HepG2 (cell line): Measurements from ENCODE around the gene DHRS12. TPM values are rescaled to one million over a fixed set of nuclear protein-coding genes. Genes with fewer than 3 reads are reported as not detected.

Experiments used
- ATAC-seq: fragments of 200-7000 bp; cut with Tn5 transposase; 3 replicates; pipeline ENCODE4 v1.9.1; 2020; ENCODE audit warnings: mild to moderate bottlenecking, moderate library complexity
- BruUV-seq: library from RNA; stranded (reverse); fragments of 400-500 nt; replicated peaks from 2 replicates; lab custom pipeline; 2021; lab: Mats Ljungman, UMichigan
- CTCF ChIA-PET: fragments of 300-600 bp; formaldehyde crosslinking; extraction: SDS; loops from one replicate; lab custom pipeline; 2021; ENCODE audit warnings: low total read pairs, inconsistent platforms, low intra/inter-chr PET ratio; lab: Yijun Ruan, JAX
- POLR2A ChIA-PET: fragments of 350-600 bp; sonication (Branson Sonifier 250); formaldehyde crosslinking; loops from one replicate; lab custom pipeline; 2020; ENCODE audit warnings: antibody characterized with exemption, inconsistent platforms; lab: Yijun Ruan, JAX
- DNase-seq: peaks from one replicate; pipeline ENCODE4 v3.0.0-alpha.2; 2015; ENCODE audit warnings: low spot score
- FAIRE-seq: peaks from 3 replicates; lab custom pipeline; 2011; peaks lifted over from hg19 to GRCh38; lab: Jason Lieb, UNC
- H2AFZ ChIP-seq: one replicate; pipeline ENCODE4 v1.6.1; 2011; ENCODE audit warnings: low read length, inconsistent platforms
- H3K27ac ChIP-seq: fragments of 300-600 bp; 3 replicates; pipeline ENCODE4 v1.8.0; 2011; ENCODE audit warnings: mixed run types, mild to moderate bottlenecking, mixed read lengths, low read length, inconsistent platforms; ENCODE audit not compliant: insufficient read depth; ENCODE audit errors: extremely low read length
- H3K27me3 ChIP-seq, 2 experiments: fragments of 200-600 bp in 1 of 2; 2 replicates in 1 of 2; 3 replicates in 1 of 2; pipeline versions ENCODE4 v1.6.0 to v1.8.0; 2011; ENCODE audit warnings: low read length in 2 of 2, mild to moderate bottlenecking in 2 of 2, moderate library complexity in 2 of 2, inconsistent platforms in 1 of 2; ENCODE audit not compliant: insufficient read depth in 2 of 2, control insufficient read depth in 1 of 2
- H3K36me3 ChIP-seq, 2 experiments: fragments of 200-600 bp in 1 of 2; replicated peaks in 1 of 2; 2 replicates in 1 of 2; 3 replicates in 1 of 2; pipeline versions ENCODE4 v1.5.1 to v1.8.0; 2011; ENCODE audit warnings: low read length in 2 of 2, inconsistent platforms in 1 of 2; ENCODE audit not compliant: insufficient read depth in 2 of 2, control insufficient read depth in 1 of 2
- H3K4me1 ChIP-seq: 2 replicates; pipeline ENCODE4 v1.5.1; 2012; ENCODE audit warnings: low read length, inconsistent platforms; ENCODE audit not compliant: insufficient read depth
- H3K4me2 ChIP-seq: 2 replicates; pipeline ENCODE4 v1.6.0; 2011; ENCODE audit warnings: low read depth, low read length, inconsistent platforms
- H3K4me3 ChIP-seq, 3 experiments: fragments of 200-600 bp in 1 of 3; sonication (generic), shearing (Covaris generic) in 1 of 3; replicated peaks in 1 of 3; 2 replicates each; pipeline ENCODE4 v1.5.1; 2011 to 2016; ENCODE audit warnings: low read length in 3 of 3, inconsistent platforms in 2 of 3, low read depth in 2 of 3, mild to moderate bottlenecking in 2 of 3, control low read depth in 1 of 3, mixed read lengths in 1 of 3; ENCODE audit not compliant: insufficient read depth in 1 of 3
- H3K79me2 ChIP-seq: one replicate; pipeline ENCODE4 v1.6.1; 2011; ENCODE audit warnings: low read length, inconsistent platforms; ENCODE audit not compliant: insufficient read depth
- H3K9ac ChIP-seq: 2 replicates; pipeline ENCODE4 v1.6.0; 2011; ENCODE audit warnings: mild to moderate bottlenecking, low read depth, low read length, inconsistent platforms; ENCODE audit not compliant: insufficient read depth
- H3K9me3 ChIP-seq: 2 replicates; pipeline ENCODE4 v1.5.1; 2012; ENCODE audit warnings: mild to moderate bottlenecking, low read length
- H4K20me1 ChIP-seq: 2 replicates; pipeline ENCODE4 v1.6.0; 2011; ENCODE audit warnings: inconsistent platforms, mild to moderate bottlenecking, low read length, moderate library complexity; ENCODE audit not compliant: insufficient read depth
- CREM ChIP-seq, 2 experiments: sonication (generic) in 1 of 2; formaldehyde crosslinking in 1 of 2; IDR thresholded peaks; 2 replicates each; pipeline versions ENCODE4 v1.4.0 to v1.6.1; 2016 to 2020; ENCODE audit warnings: antibody characterized with exemption in 1 of 2, mild to moderate bottlenecking in 1 of 2, missing genetic modification reagents in 1 of 2
- DRAP1 ChIP-seq: IDR thresholded peaks from 2 replicates; pipeline ENCODE4 v1.6.1; 2016; ENCODE audit warnings: missing genetic modification reagents, missing compliant biosample characterization
- ELK4 ChIP-seq: sonication (generic); formaldehyde crosslinking; IDR thresholded peaks from 2 replicates; pipeline ENCODE4 v1.9.0; 2021; ENCODE audit warnings: missing genetic modification reagents, borderline replicate concordance
- JUN ChIP-seq: sonication (generic); formaldehyde crosslinking; IDR thresholded peaks from 2 replicates; pipeline ENCODE4 v1.4.0; 2020; ENCODE audit warnings: mild to moderate bottlenecking, missing genetic modification reagents
- ONECUT2 ChIP-seq: sonication (generic); formaldehyde crosslinking; IDR thresholded peaks from 2 replicates; pipeline ENCODE4 v1.4.0; 2020; ENCODE audit warnings: missing genetic modification reagents
- RXRA ChIP-seq: sonication (generic); formaldehyde crosslinking; IDR thresholded peaks from 2 replicates; pipeline ENCODE4 v1.5.1; 2020; ENCODE audit warnings: missing genetic modification reagents
- SMARCE1 ChIP-seq: fragments of 450-650 bp; IDR thresholded peaks from 2 replicates; pipeline ENCODE4 v1.6.1; 2017; ENCODE audit warnings: borderline replicate concordance
- TARDBP ChIP-seq: sonication (generic); formaldehyde crosslinking; IDR thresholded peaks from 2 replicates; pipeline ENCODE4 v1.8.0; 2022; ENCODE audit warnings: mild to moderate bottlenecking, missing genetic modification reagents
- TRIM22 ChIP-seq: fragments of 450-650 bp; IDR thresholded peaks from 2 replicates; pipeline ENCODE4 v1.6.1; 2017
- ZFP41 ChIP-seq: sonication (generic); formaldehyde crosslinking; IDR thresholded peaks from 2 replicates; pipeline ENCODE4 v1.4.0; 2020; ENCODE audit warnings: mild to moderate bottlenecking, missing genetic modification reagents, borderline replicate concordance
- ZFP62 ChIP-seq: sonication (generic); formaldehyde crosslinking; IDR thresholded peaks from 2 replicates; pipeline ENCODE4 v1.4.0; 2020; ENCODE audit warnings: missing genetic modification reagents
- ZNF136 ChIP-seq: sonication (generic); formaldehyde crosslinking; IDR thresholded peaks from 2 replicates; pipeline ENCODE4 v1.8.1; 2022; ENCODE audit warnings: low read depth, mild to moderate bottlenecking, moderate library complexity, missing genetic modification reagents
- ZNF503 ChIP-seq: sonication (generic); formaldehyde crosslinking; IDR thresholded peaks from 2 replicates; pipeline ENCODE4 v1.4.0; 2020; ENCODE audit warnings: missing genetic modification reagents
- ZNF597 ChIP-seq: sonication (generic); formaldehyde crosslinking; IDR thresholded peaks from 2 replicates; pipeline ENCODE4 v1.5.0; 2020; ENCODE audit warnings: missing genetic modification reagents
- ZNF660 ChIP-seq: sonication (generic); formaldehyde crosslinking; IDR thresholded peaks from 2 replicates; pipeline ENCODE4 v1.5.1; 2020; ENCODE audit warnings: mild to moderate bottlenecking, low read depth, missing genetic modification reagents, borderline replicate concordance
- ZNF790 ChIP-seq: sonication (generic); formaldehyde crosslinking; IDR thresholded peaks from 2 replicates; pipeline ENCODE4 v1.8.0; 2022; ENCODE audit warnings: missing genetic modification reagents, mild to moderate bottlenecking, borderline replicate concordance
- WGBS: methylation state at CpG from one replicate; pipeline ENCODE4 v1.1.6; 2017; ENCODE audit warnings: low lambda C conversion rate; 5-methylcytosine and 5-hydroxymethylcytosine counted together
- in situ Hi-C: cut with HindIII; loops from 2 replicates; pipeline ENCODE4 v1.10.0; 2017; ENCODE audit warnings: low pct_unique_long_range_greater_than_20kb; ENCODE audit not compliant: extremely low pct_ligation_motif_present
- intact Hi-C: fragments of 100-400 bp; cut with micrococcal nuclease; formaldehyde crosslinking; loops from one replicate; pipeline ENCODE4 v1.10.0; 2022; ENCODE audit not compliant: unreplicated experiment
- polyA plus RNA-seq, 8 experiments: library from polyadenylated mRNA; depleted of rRNA in 3 of 8; stranded (reverse) in 7 of 8; unstranded in 1 of 8; fragments of >200 nt; fragmentation: Illumina TruSeq in 4 of 8; extraction: Trizol in 4 of 8; gene quantifications; 2 replicates each; pipeline versions ENCODE4 v1.2.1 to v1.2.3, GENCODE V29; 2011 to 2016; ENCODE audit warnings: low read depth in 4 of 8, missing spikeins in 1 of 8, mixed read lengths in 1 of 8; ENCODE audit not compliant: insufficient read depth in 1 of 8
- total RNA-seq, 5 experiments: library from RNA; depleted of rRNA; stranded (reverse); fragments of >200 nt; fragmentation: Illumina TruSeq; extraction: Trizol; gene quantifications; 2 replicates each; pipeline ENCODE4 v1.2.3, GENCODE V29; 2016; ENCODE audit warnings: low read depth in 1 of 5

The DHRS12 gene
- total and polyA plus RNA-seq, 2 of the 13 experiments (the other 11 are each of a cell fraction or from before 2014, with no cell fraction given), result 7.2 to 8.4 TPM

GRCh38 chr13:51764184-51765141 lies 39.5 kb downstream of the DHRS12 start:
- intact Hi-C loops (loop anchor here (2.0 to 5.0 kb wide), 2 partner anchors 14 to 177 kb away; no protein-coding TSS in a partner anchor), in situ Hi-C loops (no loop called here)
- H3K36me3 ChIP-seq, result peaks cover 6 to 47% of the 10 kb centered on the region in 2 experiments; a peak in 4 of 5 replicates
- H2AFZ ChIP-seq, result no peak overlapping the region
- H3K79me2 ChIP-seq, result no peaks in the 10 kb centered on the region
- ChIA-PET POLR2A (interaction anchor here (0.7 to 1.7 kb wide), 13 partner anchors 15 to 313 kb away, joined by 3 to 34 read pairs (median 4); partner anchors contain the start of gene INTS6), CTCF (no interaction called here)
- H3K4me2 ChIP-seq, result peak overlapping the region; percentile 70
- H3K27ac ChIP-seq, result peak overlapping the region; percentile 63
- H3K4me1 ChIP-seq, result peaks cover 26% of the 10 kb centered on the region
- ATAC-seq (peak; percentile 92), FAIRE-seq (peak; percentile 70), DNase-seq (peak; percentile 92)
- H3K9ac ChIP-seq, result peak overlapping the region; percentile 49
- WGBS, result 64% methylated on average over 11 of the region's 12 CpGs
- no peaks in the 10 kb centered on the region for H3K9me3 ChIP-seq
- no peaks in the 10 kb centered on the region for H4K20me1 ChIP-seq
- no peaks in the 10 kb centered on the region for H3K27me3 ChIP-seq
- H3K4me3 ChIP-seq, result peak overlapping the region in 1 of 3 experiments; percentile 26; a peak in 2 of 6 replicates
- no TSS peak for BruUV-seq
- TF ChIP-seq ZNF597 (CRISPR knock-in tag) (no peak), RXRA (CRISPR knock-in tag) (0 out of 2 replicates have a peak, but pooled peaks have one; percentile 61), ZFP62 (CRISPR knock-in tag) (no peak), ONECUT2 (CRISPR knock-in tag) (no peak), ZNF790 (CRISPR knock-in tag) (no peak), ZFP41 (CRISPR knock-in tag) (no peak), ZNF660 (CRISPR knock-in tag) (no peak), DRAP1 (CRISPR knock-in tag) (no peak), CREM (IDR thresholded peaks at IDR 0.05) (0 out of 2 replicates have a peak, but pooled peaks have one; percentile 25), CREM (CRISPR knock-in tag; IDR thresholded peaks at IDR 0.05) (no peak), SMARCE1 (no peak), ZNF503 (CRISPR knock-in tag) (0 out of 2 replicates have a peak, but pooled peaks have one; percentile 20), ELK4 (CRISPR knock-in tag) (no peak), TRIM22 (no peak), ZNF136 (CRISPR knock-in tag) (no peak), TARDBP (CRISPR knock-in tag) (no peak), JUN (CRISPR knock-in tag) (peak; percentile 90)
